ENCODE measurements around the gene MEGF10.

- TF ChIP-seq, protein P1, sequence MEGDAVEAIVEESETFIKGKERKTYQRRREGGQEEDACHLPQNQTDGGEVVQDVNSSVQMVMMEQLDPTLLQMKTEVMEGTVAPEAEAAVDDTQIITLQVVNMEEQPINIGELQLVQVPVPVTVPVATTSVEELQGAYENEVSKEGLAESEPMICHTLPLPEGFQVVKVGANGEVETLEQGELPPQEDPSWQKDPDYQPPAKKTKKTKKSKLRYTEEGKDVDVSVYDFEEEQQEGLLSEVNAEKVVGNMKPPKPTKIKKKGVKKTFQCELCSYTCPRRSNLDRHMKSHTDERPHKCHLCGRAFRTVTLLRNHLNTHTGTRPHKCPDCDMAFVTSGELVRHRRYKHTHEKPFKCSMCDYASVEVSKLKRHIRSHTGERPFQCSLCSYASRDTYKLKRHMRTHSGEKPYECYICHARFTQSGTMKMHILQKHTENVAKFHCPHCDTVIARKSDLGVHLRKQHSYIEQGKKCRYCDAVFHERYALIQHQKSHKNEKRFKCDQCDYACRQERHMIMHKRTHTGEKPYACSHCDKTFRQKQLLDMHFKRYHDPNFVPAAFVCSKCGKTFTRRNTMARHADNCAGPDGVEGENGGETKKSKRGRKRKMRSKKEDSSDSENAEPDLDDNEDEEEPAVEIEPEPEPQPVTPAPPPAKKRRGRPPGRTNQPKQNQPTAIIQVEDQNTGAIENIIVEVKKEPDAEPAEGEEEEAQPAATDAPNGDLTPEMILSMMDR (conservative IDR thresholded peaks at IDR 0.05; ENCODE audit: low read length), result no peak
- no peak for TF ChIP-seq EZH2phosphoT487 (IDR thresholded peaks at IDR 0.05; ENCODE audit: borderline replicate concordance, low read depth, low read length)
Observed at GRCh38 chr5:127386557-127386956, 96.0 kb downstream of the MEGF10 start.

Measured in OCI-LY7 (cell line).